H54 (cell line): ENCODE measurements around the gene SAP30L.

Experiments
- DNase-seq: peaks from one replicate; pipeline ENCODE4 v3.0.0; 2011; ENCODE audit warnings: low spot score, mixed read lengths; ENCODE audit not compliant: insufficient read length
- FAIRE-seq: peaks from 3 replicates; lab custom pipeline; 2011; peaks lifted over from hg19 to GRCh38; lab: Jason Lieb, UNC
- POLR2A ChIP-seq: IDR thresholded peaks from 2 replicates; pipeline ENCODE4 v1.6.1; 2011; ENCODE audit warnings: low read depth, mild to moderate bottlenecking, low read length

The SAP30L gene

DNA sequence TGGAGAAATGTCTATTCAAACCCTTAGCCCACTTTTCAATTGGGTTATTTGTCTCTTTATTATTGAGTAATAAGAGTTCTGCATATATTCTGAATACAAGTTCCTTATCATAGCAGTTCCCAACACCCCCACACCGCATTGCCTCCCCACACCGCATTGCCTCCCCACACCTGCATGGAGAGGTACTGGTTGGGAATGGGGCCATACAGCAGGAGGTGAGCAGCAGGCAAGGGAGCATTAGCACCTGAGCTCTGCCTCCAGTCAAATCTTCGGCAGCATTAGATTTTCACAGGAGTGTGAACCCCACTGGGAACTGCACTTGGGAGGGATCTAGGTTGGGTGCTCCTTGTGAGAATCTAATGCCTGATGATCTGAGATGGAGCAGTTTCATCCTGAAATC is 10.6 kb upstream of the SAP30L start:
- no peak for FAIRE-seq
- no peak for TF ChIP-seq POLR2A
- DNase-seq: no peak

DNA sequence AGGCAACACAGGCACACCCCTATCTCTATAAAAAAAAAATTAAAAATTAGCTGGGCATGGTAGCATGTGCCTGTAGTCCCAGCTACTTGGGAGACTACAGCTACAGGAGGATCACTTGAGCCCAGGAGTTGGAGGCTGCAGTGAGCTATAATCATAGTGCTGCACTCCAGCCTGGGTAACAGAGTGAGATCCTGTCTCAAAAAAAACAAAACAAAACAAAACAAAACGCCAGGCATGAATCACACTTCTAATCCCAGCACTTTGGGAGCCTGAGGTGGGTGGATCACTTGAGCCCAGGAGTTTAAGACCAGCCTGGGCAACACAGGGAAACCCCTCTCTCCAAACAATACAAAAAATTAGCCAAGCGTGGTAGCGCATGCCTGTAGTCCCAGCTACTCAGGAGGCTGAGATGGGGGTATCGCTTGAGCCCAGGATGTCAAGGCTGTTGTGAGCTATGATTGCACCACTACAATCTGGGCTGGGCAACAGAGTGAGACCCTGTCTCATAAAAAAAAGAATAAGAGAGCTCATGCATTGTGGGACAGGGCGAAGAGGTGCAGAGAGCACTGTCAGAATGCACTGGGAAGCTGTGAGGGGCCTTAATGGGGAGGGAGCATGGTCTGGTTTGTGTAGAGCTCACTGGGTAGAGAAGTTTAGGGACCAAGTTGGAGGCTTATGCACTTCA is 8.4 kb upstream of the SAP30L start:
- no peak for FAIRE-seq

DNA sequence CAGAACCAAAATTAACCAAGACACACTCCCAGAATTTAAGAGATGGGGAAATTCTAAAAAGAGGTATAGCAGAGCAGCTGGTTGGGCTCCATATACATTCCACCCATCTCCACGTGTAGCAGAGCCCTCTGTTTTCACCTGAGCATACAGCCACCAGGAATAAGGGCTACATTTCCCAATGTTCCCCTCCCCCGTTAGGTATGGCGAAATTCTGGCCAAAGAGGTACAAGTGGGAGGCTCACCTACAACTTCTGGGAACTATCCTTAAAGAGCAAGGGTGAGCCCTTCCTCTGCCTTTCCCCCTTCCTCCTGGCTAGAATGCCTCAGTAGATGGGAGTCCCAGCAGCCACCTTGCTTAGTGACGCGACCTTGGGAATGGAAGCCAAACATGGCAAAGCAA is 5.3 kb upstream of the SAP30L start:
- FAIRE-seq (no peak), DNase-seq (no peak)
- no peak for TF ChIP-seq POLR2A

More for the DNA sequence above, 8.4 kb upstream of the SAP30L start:
- no peak for DNase-seq
- no peak for TF ChIP-seq POLR2A

DNA sequence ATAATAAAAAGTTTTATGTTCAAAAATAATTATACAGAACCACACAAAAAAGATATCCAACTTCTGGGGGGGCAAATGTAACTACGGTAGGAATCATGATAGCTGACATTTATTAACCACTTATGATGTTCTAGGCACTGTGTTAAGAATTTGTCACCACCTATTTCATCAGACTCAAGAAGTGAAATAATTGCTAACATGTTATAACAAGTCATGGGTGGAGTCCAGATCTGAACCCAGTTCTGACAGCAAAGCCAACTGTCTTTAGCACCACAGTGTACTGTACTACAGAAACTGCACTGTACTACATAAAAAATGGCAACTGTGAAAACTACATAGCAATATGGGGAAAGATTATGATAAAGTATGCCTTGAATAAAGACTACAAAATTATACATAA is 3.0 kb upstream of the SAP30L start:
- DNase-seq (no peak), FAIRE-seq (no peak)
- no peak for TF ChIP-seq POLR2A

DNA sequence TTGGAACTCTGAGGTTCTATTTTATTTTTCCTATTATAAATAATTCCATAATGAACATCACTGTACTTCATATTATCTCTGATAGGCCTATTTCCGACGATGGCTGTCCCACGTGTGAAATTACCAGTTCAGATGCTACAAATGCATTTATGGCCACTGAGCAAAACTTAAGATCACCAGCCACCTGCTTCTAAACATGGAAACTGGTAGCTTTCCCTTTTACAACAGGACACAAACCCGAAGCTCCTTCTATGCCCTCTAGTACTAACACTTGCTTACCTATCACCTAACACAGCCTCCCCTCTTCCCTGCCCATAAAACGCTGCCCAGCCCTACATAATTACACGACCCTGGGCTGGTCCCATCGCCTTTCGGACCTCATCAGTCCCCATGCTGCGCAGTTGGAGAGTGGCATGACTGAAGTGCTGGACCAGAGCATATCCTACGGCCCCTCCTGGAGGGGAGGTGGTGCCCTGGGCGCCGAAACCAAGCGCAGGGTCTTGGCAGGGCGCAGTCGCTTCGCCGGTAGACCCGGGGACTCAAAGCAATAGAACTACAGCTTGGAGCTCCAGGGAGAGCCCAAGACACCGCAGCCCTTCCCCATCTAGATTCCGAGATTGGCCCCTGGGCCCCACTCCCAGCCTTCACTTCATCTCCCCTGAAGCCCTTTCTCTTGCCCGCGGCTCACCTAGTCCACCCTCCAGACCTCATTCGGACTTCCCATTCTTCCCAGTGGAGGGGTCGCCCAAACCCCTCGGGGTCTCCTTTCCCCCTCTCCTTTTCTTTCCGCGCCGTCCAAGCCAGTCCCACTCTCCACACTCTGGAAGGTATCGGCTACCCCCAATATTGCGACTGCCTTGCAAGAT is 1.0 kb upstream of the SAP30L start:
- TF ChIP-seq POLR2A: no peak
- no peak for FAIRE-seq
- no peak for DNase-seq

DNA sequence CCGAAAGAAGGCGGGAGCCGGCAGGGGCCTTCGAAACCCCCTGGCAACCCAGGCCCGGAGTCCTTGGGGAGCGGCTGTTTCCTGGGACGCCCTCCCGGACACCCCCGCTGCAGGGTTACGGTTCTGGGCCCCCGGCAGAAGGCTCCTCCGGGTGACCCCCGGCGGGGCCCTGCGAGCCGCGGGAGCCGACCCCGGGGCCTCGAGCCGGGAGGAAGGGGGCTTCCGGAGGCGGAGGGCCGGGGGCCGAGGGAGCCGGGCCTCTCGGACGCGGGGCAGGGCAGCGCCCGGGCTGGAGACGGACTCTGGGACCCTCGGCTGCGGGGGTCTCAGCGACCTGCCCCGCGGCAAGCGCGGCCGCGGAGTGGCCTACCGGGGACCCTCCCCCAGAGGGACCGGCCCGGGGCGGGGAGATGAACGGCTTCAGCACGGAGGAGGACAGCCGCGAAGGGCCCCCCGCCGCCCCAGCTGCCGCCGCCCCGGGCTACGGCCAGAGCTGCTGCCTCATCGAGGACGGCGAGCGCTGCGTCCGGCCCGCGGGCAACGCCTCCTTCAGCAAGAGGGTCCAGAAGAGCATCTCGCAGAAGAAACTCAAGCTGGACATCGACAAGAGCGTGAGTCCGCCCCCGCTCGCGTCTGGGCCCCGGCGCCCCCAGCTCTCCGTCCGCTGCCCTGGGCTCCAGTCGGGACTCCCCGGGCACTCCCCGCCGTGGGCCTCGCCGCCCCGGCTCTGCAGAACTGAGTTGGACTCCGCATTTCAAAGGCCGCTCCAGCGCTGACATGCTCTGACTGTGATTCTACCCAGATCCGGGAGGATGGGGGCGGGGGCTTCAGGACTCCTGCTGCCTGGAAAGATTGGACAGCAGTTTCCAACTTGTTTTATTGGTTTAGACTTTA is 645 bp downstream of the SAP30L start:
- FAIRE-seq: no peak
- peak; percentile 33; the same call in 1 of the 2 replicates for TF ChIP-seq POLR2A
- DNase-seq: peak; percentile 54

DNA sequence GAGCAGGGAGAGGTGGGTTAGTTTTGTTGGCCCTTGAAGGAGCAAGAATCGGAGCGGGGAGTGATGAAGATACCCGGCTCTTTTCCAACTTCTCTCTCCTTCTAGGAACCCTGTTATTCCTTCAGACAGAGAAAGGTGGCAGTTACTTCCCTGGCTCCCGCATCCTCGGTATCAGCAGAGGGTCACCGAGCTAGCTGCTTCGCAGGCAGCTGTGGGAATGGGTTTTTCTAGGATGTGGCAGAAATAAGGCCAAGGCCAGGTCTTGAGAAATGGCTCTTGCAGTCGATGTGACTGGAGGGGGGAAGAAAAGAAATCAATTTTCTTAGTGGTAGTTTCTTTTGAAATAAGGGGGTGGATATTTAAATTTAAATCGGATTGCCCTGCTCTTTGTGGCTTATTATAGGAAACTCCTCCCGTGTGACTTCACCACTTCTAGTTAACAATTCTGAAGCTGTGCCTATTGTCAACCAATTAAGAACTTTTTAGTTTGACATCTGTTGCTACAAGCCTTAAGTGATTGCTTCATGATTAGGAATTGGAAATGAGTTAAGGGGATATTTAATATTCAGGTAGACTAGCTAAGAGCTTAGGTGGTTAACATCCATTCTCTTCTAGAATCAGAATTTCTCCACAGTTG is 1.4 kb downstream of the SAP30L start:
- DNase-seq (no peak), FAIRE-seq (no peak)
- no peak for TF ChIP-seq POLR2A

DNA sequence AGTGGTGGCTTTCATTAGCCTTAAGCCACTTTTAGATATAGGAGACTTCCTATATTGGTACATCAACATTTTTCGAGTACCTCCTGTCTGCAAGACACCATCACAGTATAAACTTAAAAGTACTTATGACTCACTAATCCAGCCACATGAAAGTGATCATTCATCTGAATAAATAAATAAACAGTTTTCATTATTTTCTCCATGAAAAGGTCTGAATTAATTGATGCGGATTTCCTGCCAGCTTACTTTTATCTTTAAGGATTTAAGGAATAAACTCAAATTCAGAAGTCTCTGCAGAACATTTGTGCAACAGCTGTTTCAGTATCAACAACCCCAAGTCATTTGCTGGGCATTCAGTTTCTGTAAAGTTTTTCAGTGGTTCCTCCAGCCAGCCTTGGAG is 4.0 kb downstream of the SAP30L start:
- DNase-seq: no peak
- no peak for FAIRE-seq
- no peak for TF ChIP-seq POLR2A

DNA sequence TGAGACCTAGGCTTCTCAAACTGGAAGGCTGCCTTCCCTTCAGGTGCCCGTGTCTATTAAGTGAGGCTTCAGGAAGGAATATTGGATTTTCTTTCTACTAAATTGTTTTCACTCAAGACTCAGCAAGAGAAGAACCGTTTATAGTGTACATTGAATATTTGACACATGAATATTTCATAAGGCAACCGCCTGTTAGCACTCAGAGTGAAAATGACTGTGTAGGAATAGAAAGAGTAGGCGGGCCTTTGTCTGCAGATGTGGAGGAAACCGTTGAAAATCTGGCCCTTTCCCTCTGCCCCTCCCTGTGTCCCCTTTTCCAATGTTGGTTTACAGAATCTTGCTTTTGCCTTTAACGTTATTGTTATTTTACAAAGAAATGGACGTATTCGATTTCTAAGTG is 6.2 kb downstream of the SAP30L start:
- TF ChIP-seq POLR2A: no peak
- DNase-seq: no peak
- FAIRE-seq: no peak

DNA sequence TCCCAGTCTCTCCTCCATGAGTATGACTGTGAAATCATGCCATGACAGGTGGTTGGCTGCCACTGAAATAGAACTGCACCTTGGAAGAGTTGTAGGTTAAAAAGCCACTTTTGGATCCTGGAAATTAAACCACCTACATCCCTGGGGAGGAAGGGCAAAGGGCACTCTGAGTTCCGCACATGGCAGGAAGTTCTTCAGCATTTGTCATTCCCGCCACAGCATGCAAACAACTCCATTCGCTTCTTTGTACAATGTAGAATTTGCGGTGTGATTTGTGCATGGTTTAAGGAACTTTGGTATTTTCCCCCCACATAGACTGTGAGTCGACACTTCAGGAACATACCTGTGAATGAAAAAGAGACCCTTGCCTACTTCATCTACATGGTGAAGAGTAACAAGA is 9.8 kb downstream of the SAP30L start:
- no peak for FAIRE-seq
- no peak for TF ChIP-seq POLR2A
- no peak for DNase-seq

DNA sequence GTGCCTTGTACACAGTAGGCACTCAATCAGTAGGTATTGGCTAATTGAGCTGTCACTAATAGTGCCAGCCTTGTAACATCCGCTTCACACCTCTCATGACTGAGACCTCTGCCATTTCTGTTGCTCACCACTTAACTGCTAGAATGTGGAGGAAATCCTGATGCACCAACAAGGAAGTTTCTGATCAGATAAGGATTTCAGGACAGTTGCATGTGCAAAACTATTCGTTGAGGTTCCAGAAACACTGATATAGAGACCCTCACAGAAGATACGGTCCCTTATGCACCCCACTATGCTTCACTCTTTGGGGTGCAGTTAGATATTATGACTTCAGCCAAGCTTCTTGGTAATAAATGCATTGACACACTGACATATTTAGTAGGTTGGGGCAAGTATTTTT is 10.7 kb downstream of the SAP30L start:
- FAIRE-seq (no peak), DNase-seq (no peak)
- no peak for TF ChIP-seq POLR2A

DNA sequence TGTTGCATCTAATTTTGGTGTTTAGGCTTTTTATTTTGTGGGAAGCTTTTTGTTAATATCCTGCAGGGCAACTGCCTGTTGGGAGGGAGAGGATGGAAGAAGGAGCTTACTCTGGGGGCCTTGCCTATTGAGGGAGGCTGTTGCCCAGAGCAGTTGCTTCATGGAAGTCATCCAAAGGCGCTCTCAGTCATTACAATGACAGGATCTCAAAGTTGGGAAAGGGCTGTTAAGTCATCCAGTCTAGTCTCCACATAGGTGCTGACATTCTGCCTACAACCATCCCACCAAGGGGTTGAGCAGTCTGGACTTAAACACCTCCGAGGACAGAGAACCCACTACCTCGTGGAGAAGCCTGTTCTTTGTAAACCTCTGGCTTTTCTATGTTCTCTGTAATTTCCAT is 13.2 kb downstream of the SAP30L start:
- no peak for FAIRE-seq
- TF ChIP-seq POLR2A: no peak

DNA sequence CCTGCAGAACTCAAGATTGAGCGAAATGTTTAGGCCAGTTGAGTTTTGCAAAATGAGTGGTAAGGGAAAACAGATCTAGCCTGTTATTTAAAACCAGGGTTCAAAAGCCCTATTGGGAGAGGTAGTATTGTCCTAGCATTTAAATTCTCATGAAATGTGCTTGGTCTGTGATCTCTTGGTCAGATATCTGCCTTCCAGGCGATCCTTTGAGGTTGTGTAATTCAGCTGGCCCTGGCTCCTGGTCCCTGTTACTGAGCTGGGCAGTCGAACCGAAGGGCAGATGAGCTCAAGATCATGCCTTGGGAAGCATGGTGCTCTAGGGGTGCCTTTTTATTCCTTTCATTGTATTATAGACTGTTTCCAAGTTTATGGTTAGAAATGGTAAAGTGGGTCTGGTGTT is 14.4 kb downstream of the SAP30L start:
- no peak for DNase-seq
- no peak for TF ChIP-seq POLR2A
- no peak for FAIRE-seq

More for the DNA sequence above, 13.2 kb downstream of the SAP30L start:
- DNase-seq: no peak
